GM21528 (cell line): ENCODE results near the gene KCNE3.

Experiments
- ATAC-seq: cut with Tn5 transposase; IDR thresholded peaks from one replicate; pipeline ENCODE4 v1.9.1; 2021; ENCODE audit warnings: mild to moderate bottlenecking, moderate library complexity; ENCODE audit not compliant: unreplicated experiment, low FRiP score

KCNE3 gene

DNA sequence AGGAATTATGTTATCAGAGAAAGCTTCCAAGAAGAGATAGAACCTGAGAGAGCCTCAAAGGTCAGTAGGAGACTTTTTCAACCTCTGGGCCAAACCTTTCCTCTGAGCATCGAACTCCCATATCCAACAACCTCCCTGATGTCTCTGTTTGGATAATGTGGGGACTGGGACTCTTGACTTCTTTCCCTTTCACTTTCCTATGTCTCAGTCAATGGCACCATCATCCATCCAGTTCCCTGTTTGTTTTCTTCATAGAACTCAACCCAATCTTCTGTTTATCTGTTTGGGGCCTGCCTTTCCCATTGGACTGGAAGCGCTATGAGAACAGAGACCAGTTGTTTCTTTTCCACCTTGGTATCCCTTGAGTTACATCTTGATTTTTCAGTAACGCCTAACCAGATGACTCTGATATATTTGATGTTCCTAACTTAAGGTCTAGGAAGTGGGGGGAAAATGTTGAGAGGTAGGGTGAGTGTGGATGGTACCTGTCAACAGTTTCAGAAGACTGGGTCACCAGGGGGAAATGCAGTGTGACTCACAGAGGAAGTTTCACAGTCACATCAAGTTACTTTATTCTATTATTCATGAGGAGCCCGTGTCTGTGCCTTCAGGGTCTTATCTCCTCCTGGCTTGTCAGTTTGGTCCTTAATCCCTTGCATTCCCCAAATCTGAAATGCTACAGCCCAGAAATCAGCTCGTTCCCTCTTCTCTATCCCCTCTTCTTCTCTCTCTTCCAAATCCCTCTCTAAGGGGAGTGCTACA is 4.5 kb upstream of the KCNE3 start:
- no peak for ATAC-seq

DNA sequence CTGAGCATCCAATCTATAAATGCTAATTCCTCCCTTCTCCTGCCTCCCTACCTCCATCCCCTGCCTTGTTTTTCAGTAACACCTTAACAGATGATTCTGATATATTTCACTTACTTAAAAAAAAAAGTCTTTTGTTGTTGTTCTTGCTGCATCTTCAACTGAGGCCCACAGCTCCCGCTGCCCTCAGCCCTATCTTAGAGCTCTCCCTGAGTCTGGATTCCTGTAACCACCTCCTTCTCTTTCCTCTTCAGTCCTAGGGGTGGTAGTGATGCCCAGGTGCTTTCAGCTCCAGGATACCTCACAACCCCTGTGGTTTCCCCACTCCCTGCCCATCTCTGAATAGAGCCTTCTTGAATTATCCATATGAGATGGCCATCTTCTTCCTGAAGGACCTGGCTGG is 3.7 kb upstream of the KCNE3 start:
- no peak for ATAC-seq

GRCh38 chr11:74470526-74470925 is 3.2 kb upstream of the KCNE3 start:
- no peak for ATAC-seq

GRCh38 chr11:74468936-74469335 is 1.6 kb upstream of the KCNE3 start:
- ATAC-seq, result no peak

DNA sequence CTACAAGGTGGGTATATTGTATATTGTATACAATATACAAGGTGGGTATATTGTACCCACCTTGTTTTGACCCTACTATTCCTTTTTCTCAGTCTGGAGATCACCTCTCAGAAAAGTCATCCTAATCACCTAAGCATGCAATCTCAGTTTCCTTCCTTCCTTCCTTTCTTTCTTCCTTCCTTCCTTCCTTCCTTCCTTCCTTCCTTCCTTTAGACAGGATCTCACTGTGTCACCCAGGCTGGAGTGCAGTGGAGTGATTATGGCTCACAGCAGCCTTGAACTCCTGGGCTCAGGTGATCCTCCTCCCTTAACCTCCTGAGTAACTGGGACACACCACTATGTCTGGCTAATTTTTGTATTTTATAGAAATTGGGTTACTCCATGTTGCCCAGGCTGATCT is 1.2 kb upstream of the KCNE3 start:
- ATAC-seq, result no peak

DNA sequence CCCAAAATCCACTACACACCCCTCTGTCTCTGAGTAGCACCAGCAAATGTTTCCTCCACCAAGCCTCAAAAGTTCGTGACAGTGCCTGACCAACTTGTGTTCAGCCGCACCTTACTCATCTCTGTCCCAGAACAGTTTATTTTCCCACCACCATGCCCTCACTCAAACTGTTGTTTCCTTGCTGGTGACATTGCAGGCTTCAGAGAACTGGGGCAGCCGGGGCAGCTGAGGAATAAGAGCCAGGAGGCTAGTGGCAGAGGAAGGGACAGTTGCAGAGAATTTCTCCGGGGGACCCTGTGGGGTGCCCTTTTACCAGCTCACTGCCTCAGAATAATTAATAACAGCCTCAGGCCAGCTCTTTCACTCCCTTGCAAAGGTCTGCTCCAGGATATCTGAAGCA is 709 bp upstream of the KCNE3 start:
- no peak for ATAC-seq

GRCh38 chr11:74465291-74465708 is 2.0 kb downstream of the KCNE3 start:
- ATAC-seq, result no peak

DNA sequence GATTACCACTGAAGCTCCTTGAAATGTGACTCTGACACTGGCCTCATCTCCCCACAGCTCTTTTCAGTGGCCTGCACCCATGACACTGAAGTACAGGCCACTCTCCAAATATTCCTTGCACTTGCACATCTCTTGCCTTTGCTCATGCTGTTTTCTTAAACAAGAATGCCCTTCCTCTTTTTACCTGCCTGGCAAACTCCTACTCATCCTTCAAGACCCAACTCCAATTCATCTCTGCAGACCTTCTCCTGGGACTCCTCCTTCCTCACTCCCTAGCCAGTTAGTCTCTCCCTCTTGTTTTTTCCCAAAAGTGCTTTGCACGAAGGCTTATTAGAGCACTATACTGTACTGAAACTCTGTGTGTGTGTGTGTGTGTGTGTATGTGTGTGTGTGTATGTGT is 2.6 kb downstream of the KCNE3 start:
- ATAC-seq, result no peak

GRCh38 chr11:74463216-74463615 is 4.1 kb downstream of the KCNE3 start:
- no peak for ATAC-seq

GRCh38 chr11:74462631-74463030 is 4.7 kb downstream of the KCNE3 start:
- ATAC-seq, result no peak

DNA sequence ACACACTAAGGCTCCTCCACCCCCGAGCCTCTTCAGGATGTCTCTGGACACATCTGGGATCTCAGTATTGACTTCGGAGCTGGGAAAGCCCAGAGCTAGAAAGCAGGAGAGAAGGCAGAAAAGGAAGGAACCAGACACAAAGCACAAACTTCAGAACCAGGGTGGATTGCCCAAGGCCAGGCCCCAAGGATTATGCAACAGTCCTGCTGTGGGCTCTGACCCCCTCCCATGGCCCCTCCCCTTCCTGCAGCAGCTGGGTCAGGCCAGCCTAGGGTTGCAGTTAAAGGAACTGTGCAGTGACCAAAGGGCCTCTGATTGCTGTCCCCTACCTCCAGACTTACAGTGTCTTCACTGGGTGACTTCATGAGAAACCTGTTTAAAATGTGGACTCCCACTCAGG is 5.3 kb downstream of the KCNE3 start:
- ATAC-seq, result no peak

DNA sequence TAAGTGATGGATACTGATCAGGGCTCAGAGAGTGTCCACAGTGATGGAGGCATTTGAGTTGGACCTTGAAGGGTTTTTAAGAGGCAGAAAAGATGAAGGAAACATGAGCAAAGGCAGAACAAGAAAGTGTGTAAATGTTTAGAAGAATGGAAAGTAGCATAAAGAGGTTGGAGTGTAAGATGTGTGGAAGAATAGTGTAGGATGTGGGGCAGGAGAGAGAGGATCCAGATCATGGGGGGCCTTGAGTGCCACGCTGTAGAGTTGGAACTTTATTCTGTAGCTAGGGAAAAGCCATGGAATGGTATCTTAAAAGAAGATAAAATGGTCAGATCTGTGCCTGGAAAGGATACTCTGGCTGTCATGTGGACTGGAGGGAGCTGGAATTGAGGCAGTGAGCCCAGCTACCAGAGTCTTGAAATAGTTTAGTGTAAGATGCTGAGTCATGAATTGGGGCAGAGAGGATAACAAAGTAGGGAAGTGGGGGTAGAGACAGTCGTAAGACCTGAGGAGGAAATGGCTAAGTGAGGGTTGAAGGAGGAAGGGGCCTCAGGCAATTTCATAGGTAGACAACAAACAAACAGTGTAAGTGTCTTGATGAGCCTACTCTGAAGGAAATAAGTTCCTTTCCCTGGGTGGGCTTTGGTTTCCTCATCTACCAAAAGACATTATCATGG is 6.7 kb downstream of the KCNE3 start:
- no peak for ATAC-seq

DNA sequence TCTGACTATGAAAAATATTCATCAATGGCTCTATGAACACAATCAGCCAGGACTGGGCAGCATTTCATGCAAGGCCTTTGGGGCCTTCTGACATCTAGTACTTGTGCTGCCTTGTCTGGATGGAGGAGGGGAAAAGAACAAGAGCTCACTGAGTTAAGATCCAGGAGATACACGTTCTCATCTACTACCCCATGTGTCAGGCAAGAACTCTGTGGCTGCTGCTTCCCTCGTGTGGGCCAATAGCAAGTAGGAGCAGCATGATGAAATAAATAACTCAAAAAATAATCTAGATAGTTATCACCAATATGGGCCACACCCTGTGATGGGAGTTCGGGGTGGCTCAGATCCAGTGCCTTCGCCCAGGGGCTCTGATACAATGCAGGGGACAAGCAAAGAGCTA is 7.3 kb downstream of the KCNE3 start:
- ATAC-seq, result no peak

- ATAC-seq, result no peak
These were observed 7.8 kb downstream of the KCNE3 start for GRCh38 chr11:74459584-74459983.

GRCh38 chr11:74457356-74457755 is 10.0 kb downstream of the KCNE3 start:
- ATAC-seq, result no peak

DNA sequence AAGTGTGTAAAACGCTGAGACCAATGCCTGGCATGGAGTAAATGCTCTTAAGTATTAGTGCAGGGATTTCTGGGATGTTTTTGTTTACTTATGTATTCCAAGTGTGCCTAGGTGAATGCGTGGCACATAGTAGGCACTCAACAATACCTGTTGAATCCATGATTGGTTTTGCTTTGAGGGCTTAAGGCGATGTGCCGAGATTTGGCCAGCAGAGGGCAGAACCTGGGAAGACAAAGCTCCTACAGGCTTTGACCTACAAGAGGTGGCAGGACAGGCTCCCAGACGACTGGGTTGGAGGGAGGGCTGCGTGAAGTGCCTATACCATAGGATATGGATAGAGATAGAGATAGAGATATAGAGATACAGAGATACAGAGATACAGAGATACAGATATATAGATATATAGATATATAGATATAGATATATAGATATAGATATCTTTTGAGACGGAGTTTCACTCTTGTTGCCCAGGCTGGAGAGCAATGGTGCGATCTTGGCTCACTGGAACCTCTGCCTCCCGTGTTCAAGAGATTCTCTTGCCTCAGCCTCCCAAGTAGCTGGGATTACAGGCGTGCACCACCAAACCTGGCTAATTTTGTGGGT is 13.9 kb downstream of the KCNE3 start:
- ATAC-seq, result no peak

GRCh38 chr11:74452366-74452765 is 15.0 kb downstream of the KCNE3 start:
- no peak for ATAC-seq

GRCh38 chr11:74450318-74450717 is 17.0 kb downstream of the KCNE3 start:
- no peak for ATAC-seq

DNA sequence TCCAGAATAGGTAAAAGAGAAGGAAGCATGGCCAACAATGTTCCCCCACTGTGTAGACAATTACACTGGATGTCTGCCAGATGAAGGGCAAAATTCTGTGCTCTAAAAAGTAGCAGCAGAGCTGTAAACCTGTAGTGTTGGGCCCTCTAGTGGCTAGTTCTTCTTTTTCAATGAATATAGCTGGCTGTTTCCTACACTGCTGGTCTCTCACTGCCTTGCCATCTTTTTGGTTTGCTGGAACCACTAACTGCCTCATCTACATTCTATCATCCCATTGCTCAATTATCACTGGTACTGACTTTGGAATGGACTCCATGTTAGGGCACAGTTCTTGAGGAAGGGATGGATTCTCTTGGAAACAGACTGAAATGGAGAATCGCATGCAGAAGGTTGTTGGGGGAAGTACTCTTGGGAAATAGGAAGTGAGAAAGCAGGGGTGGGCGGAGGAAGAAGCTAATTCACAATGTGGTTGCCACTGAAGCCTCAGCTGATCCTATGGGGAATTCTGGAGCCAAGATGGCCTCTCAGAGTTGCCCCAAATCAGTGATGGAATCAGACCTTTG is 17.9 kb downstream of the KCNE3 start:
- ATAC-seq, result no peak

GRCh38 chr11:74447720-74448119 is 19.6 kb downstream of the KCNE3 start:
- no peak for ATAC-seq

GRCh38 chr11:74446532-74446938 is 20.8 kb downstream of the KCNE3 start:
- no peak for ATAC-seq
